Measurements from ENCODE around the gene CDK5. TPM values are rescaled to one million over a fixed set of nuclear protein-coding genes. Genes with fewer than 3 reads are reported as not detected.

Gene CDK5
- total RNA-seq (2021; ENCODE audit: unreplicated experiment) (19.8 TPM), Bru-seq, nascent RNA (percentile 38 among the genes with signal in this experiment), BruChase-seq, experiment 1, labeled RNA remaining after a 6-hour chase (percentile 53 among the genes with signal in this experiment), BruChase-seq, experiment 2, labeled RNA remaining after a 2-hour chase (percentile 47 among the genes with signal in this experiment)
- polyA plus RNA-seq (2012) = 20.4 and 20.9 TPM in 2 replicates
- long read RNA-seq, transcript CDK5-204 (12 exons, 1,758 nt) = major isoform, 16 of 19 reads
- long read RNA-seq, partial matches to known transcripts = 3 of 19 reads
- long read RNA-seq, other reads (novel, unspliced or antisense) = 0 of 19 reads

- H3K9me2 ChIP-seq (ENCODE audit: insufficient read depth) = no peaks in the 10 kb centered on the region
- peak within 1 kb of the TSS; percentile 81 to 90 for H3K4me3 ChIP-seq (replicated peaks in 1 of 2; ENCODE audit: low read depth in 1 of 2, low read length in 2 of 2)
- peak within 1 kb of the TSS; percentile 87 for H3K27ac ChIP-seq (ENCODE audit: low read depth, low read length)
- peak within 1 kb of the TSS; percentile 91 for H3K9ac ChIP-seq (ENCODE audit: low read length)
- H3K4me1 ChIP-seq (ENCODE audit: control insufficient read depth in 1 of 2, insufficient read depth in 2 of 2, low read length in 2 of 2) = peaks cover 24 to 42% of the 10 kb centered on the region in 2 experiments
- no peaks in the 10 kb centered on the region for H3K36me3 ChIP-seq (ENCODE audit: control insufficient read depth in 1 of 2, insufficient read depth in 2 of 2, low read length in 2 of 2)
- TF ChIP-seq EZH2 (IDR thresholded peaks at IDR 0.05) (no peak), EGR1 (IDR thresholded peaks at IDR 0.05; ENCODE audit: low read depth) (no peak)
- ChIA-PET RAD21 (ENCODE audit: low non-redundant PET in 1 of 2, low total read pairs in 2 of 2, uncharacterized antibody in 2 of 2, unreplicated experiment in 2 of 2) (no interaction called here), POLR2A (no interaction called here), CTCF (no interaction called here)
- H3K9me3 ChIP-seq (ENCODE audit: control insufficient read depth in 1 of 2, insufficient read depth in 1 of 2, low read depth in 1 of 2, low read length in 2 of 2) = no peaks in the 10 kb centered on the region
- H3K4me2 ChIP-seq (ENCODE audit: low read length) = peak within 1 kb of the TSS; percentile 95
- ATAC-seq (peak; percentile 1; the same call in 1 of the 2 replicates), DNase-seq (ENCODE audit: low read depth, low spot score) (no peak)
- BruUV-seq (replicated peaks) = no TSS peak
- H3K27me3 ChIP-seq (ENCODE audit: insufficient read depth, low read length) = no peaks in the 10 kb centered on the region
- H2AFZ ChIP-seq (ENCODE audit: low read depth, low read length, poor library complexity, severe bottlenecking) = no peak within 1 kb of the TSS
- peaks cover 28% of the 10 kb centered on the region for H3K79me2 ChIP-seq (ENCODE audit: insufficient read depth, low read length)
- intact Hi-C loops (cut with micrococcal nuclease) = no loop called here
- H4K20me1 ChIP-seq (ENCODE audit: insufficient read depth) = no peaks in the 10 kb centered on the region
Measured at GRCh38 chr7:151057506-151057988, at the start of gene CDK5. Gene CDK5, minus strand, starts transcription at chr7:151057897. Its CDS starts 49 bp downstream, at chr7:151057848.

GRCh38 chr7:151104411-151105235 lies 46.9 kb upstream of the CDK5 start:
- H3K9me3 ChIP-seq (ENCODE audit: control insufficient read depth in 1 of 2, insufficient read depth in 1 of 2, low read depth in 1 of 2, low read length in 2 of 2) = no peaks in the 10 kb centered on the region
- peaks cover 0 to 16% of the 10 kb centered on the region in 2 experiments; a peak in 1 of 4 replicates for H3K4me1 ChIP-seq (ENCODE audit: control insufficient read depth in 1 of 2, insufficient read depth in 2 of 2, low read length in 2 of 2)
- no peaks in the 10 kb centered on the region for H3K9me2 ChIP-seq (ENCODE audit: insufficient read depth)
- no peak overlapping the region for H3K4me2 ChIP-seq (ENCODE audit: low read length)
- no peak overlapping the region for H3K27ac ChIP-seq (ENCODE audit: low read depth, low read length)
- intact Hi-C loops (cut with micrococcal nuclease) = no loop called here
- H4K20me1 ChIP-seq (ENCODE audit: insufficient read depth) = no peaks in the 10 kb centered on the region
- TF ChIP-seq TCF7L2 (IDR thresholded peaks at IDR 0.05; ENCODE audit: borderline replicate concordance, extremely low read depth, insufficient read depth, insufficient read length) = no peak
- TF ChIP-seq ELF1 (IDR thresholded peaks at IDR 0.05; ENCODE audit: borderline replicate concordance, low read depth) = no peak
- no peak for TF ChIP-seq REST (IDR thresholded peaks at IDR 0.05; ENCODE audit: low read depth)
- no peak for TF ChIP-seq POLR2A (IDR thresholded peaks at IDR 0.05; ENCODE audit: borderline replicate concordance, extremely low read depth, insufficient read depth, insufficient read length)
- H3K4me3 ChIP-seq (replicated peaks in 1 of 2; ENCODE audit: low read depth in 1 of 2, low read length in 2 of 2) = no peak overlapping the region
- ATAC-seq = no peak
- no peak overlapping the region for H2AFZ ChIP-seq (ENCODE audit: low read depth, low read length, poor library complexity, severe bottlenecking)
- no peak overlapping the region for H3K9ac ChIP-seq (ENCODE audit: low read length)
- RAD21 ChIA-PET (ENCODE audit: low non-redundant PET in 1 of 2, low total read pairs in 2 of 2, uncharacterized antibody in 2 of 2, unreplicated experiment in 2 of 2) = no interaction called here
- peaks cover 81% of the 10 kb centered on the region for H3K79me2 ChIP-seq (ENCODE audit: insufficient read depth, low read length)
- CTCF ChIA-PET = interaction anchor here (1.2 kb wide), 2 partner anchors 76 to 206 kb away, joined by 3 to 4 read pairs; partner anchors contain the start of gene ABCB8
- BruUV-seq (replicated peaks) = no TSS peak
- no peak for DNase-seq (ENCODE audit: low read depth, low spot score)
- H3K27me3 ChIP-seq (ENCODE audit: insufficient read depth, low read length) = no peaks in the 10 kb centered on the region
- POLR2A ChIA-PET = no interaction called here
- H3K36me3 ChIP-seq (ENCODE audit: control insufficient read depth in 1 of 2, insufficient read depth in 2 of 2, low read length in 2 of 2) = peaks cover 0 to 2% of the 10 kb centered on the region in 2 experiments; a peak in 1 of 4 replicates

Measured in HCT116 (cell line).